ENCODE measurements around the gene KSR2. TPM values are rescaled to one million over a fixed set of nuclear protein-coding genes. Genes with fewer than 3 reads are reported as not detected.
A peak's percentile ranks its signal among the peaks of the same experiment; 100 is the strongest.

The KSR2 gene
- total RNA-seq, 2 donors from 2014 or later: 1.1 to 2.0 TPM

- Mint-ChIP-seq H3K4me3 (no peak overlapping the region), H3K36me3 (ENCODE audit: low read depth) (no peaks in the 10 kb centered on the region), H3K27me3 (ENCODE audit: insufficient read depth) (no peaks in the 10 kb centered on the region), H3K9me3 (no peaks in the 10 kb centered on the region), H3K4me1 (no peaks in the 10 kb centered on the region), H3K27ac (no peak overlapping the region)
- H3K27ac ChIP-seq (ENCODE audit: low read depth, low read length): no peak overlapping the region
- no peak overlapping the region for H3K9ac ChIP-seq (ENCODE audit: extremely low read depth, low read length, poor library complexity, severe bottlenecking)
- no peak overlapping the region for H3K4me3 ChIP-seq (ENCODE audit: low read length)
- no peaks in the 10 kb centered on the region for H3K27me3 ChIP-seq (ENCODE audit: control insufficient read depth, insufficient read depth, low read length, poor library complexity, severe bottlenecking)
- peak; percentile 59 for TF ChIP-seq CTCF (conservative IDR thresholded peaks at IDR 0.05)
- 41 to 74% methylated on average over 2 to 4 of the region's 4 CpGs for WGBS, 2 experiments (ENCODE audit: insufficient coverage in 1 of 2, insufficient read length in 1 of 2)
- no peaks in the 10 kb centered on the region for H3K4me1 ChIP-seq (ENCODE audit: control insufficient read depth, insufficient read depth, low read length)
- DNase-seq: peak; percentile 63
- no peaks in the 10 kb centered on the region for H3K36me3 ChIP-seq (ENCODE audit: control insufficient read depth, insufficient read depth, low read length)
- no peaks in the 10 kb centered on the region for H3K9me3 ChIP-seq (ENCODE audit: control insufficient read depth, low read length)
These were observed 254.6 kb downstream of the KSR2 start for GRCh38 chr12:117714203-117714602.

GRCh38 chr12:117710121-117710520 is 258.7 kb downstream of the KSR2 start:
- Histone ChIP-seq H3K27me3 (ENCODE audit: control insufficient read depth, insufficient read depth, low read length, poor library complexity, severe bottlenecking) (no peaks in the 10 kb centered on the region), H3K36me3 (ENCODE audit: control insufficient read depth, insufficient read depth, low read length) (no peaks in the 10 kb centered on the region), H3K27ac (ENCODE audit: low read depth, low read length) (no peak overlapping the region), H3K9me3 (ENCODE audit: control insufficient read depth, low read length) (no peaks in the 10 kb centered on the region), H3K4me3 (ENCODE audit: low read length) (no peak overlapping the region), H3K4me1 (ENCODE audit: control insufficient read depth, insufficient read depth, low read length) (no peaks in the 10 kb centered on the region), H3K9ac (ENCODE audit: extremely low read depth, low read length, poor library complexity, severe bottlenecking) (no peak overlapping the region)
- WGBS, 2 experiments (ENCODE audit: insufficient coverage in 1 of 2, insufficient read length in 1 of 2): 94 to 95% methylated on average over 8 to 9 of the region's 9 CpGs
- no peak for TF ChIP-seq CTCF (conservative IDR thresholded peaks at IDR 0.05)
- Mint-ChIP-seq H3K4me1 (no peaks in the 10 kb centered on the region), H3K9me3 (no peaks in the 10 kb centered on the region), H3K27me3 (ENCODE audit: insufficient read depth) (no peaks in the 10 kb centered on the region), H3K4me3 (no peak overlapping the region), H3K27ac (no peak overlapping the region), H3K36me3 (ENCODE audit: low read depth) (no peaks in the 10 kb centered on the region)
- no peak for DNase-seq

- no peaks in the 10 kb centered on the region for H3K9me3 Mint-ChIP-seq
- no peak for DNase-seq
- TF ChIP-seq CTCF (conservative IDR thresholded peaks at IDR 0.05): no peak
- no peak overlapping the region for H3K27ac Mint-ChIP-seq
- H3K4me1 ChIP-seq (ENCODE audit: control insufficient read depth, insufficient read depth, low read length): no peaks in the 10 kb centered on the region
- no peak overlapping the region for H3K9ac ChIP-seq (ENCODE audit: extremely low read depth, low read length, poor library complexity, severe bottlenecking)
- H3K27me3 ChIP-seq (ENCODE audit: control insufficient read depth, insufficient read depth, low read length, poor library complexity, severe bottlenecking): no peaks in the 10 kb centered on the region
- no peak overlapping the region for H3K4me3 ChIP-seq (ENCODE audit: low read length)
- WGBS, 2 experiments (ENCODE audit: insufficient coverage in 1 of 2, insufficient read length in 1 of 2): 87 to 91% methylated on average over 2 of the region's 2 CpGs
- no peak overlapping the region for H3K4me3 Mint-ChIP-seq
- H3K36me3 ChIP-seq (ENCODE audit: control insufficient read depth, insufficient read depth, low read length): no peaks in the 10 kb centered on the region
- H3K27ac ChIP-seq (ENCODE audit: low read depth, low read length): no peak overlapping the region
- no peaks in the 10 kb centered on the region for H3K27me3 Mint-ChIP-seq (ENCODE audit: insufficient read depth)
- peaks cover 5% of the 10 kb centered on the region for H3K4me1 Mint-ChIP-seq
- no peaks in the 10 kb centered on the region for H3K9me3 ChIP-seq (ENCODE audit: control insufficient read depth, low read length)
- H3K36me3 Mint-ChIP-seq (ENCODE audit: low read depth): no peaks in the 10 kb centered on the region
These were observed 260.9 kb downstream of the KSR2 start for GRCh38 chr12:117707861-117708260.

All from endodermal cell (in vitro differentiated cells).